ENCODE results near the gene USO1. TPM values are rescaled to one million over a fixed set of nuclear protein-coding genes. Genes with fewer than 3 reads are reported as not detected.
A peak's percentile ranks its signal among the peaks of the same experiment; 100 is the strongest.

Gene USO1
- total RNA-seq, 1 donor from 2014 or later: 114 TPM

- peak; percentile 77 for DNase-seq (ENCODE audit: low spot score)
- peak overlapping the region; percentile 41 for H3K4me2 ChIP-seq
- no peaks in the 10 kb centered on the region for H3K36me3 ChIP-seq
- peak overlapping the region; percentile 30 for H3K4me3 Mint-ChIP-seq
- no peaks in the 10 kb centered on the region for H3K36me3 Mint-ChIP-seq
- H3K9ac ChIP-seq: no peak overlapping the region
- no peaks in the 10 kb centered on the region for H3K9me3 ChIP-seq (ENCODE audit: low read depth)
- TF ChIP-seq, protein P1, sequence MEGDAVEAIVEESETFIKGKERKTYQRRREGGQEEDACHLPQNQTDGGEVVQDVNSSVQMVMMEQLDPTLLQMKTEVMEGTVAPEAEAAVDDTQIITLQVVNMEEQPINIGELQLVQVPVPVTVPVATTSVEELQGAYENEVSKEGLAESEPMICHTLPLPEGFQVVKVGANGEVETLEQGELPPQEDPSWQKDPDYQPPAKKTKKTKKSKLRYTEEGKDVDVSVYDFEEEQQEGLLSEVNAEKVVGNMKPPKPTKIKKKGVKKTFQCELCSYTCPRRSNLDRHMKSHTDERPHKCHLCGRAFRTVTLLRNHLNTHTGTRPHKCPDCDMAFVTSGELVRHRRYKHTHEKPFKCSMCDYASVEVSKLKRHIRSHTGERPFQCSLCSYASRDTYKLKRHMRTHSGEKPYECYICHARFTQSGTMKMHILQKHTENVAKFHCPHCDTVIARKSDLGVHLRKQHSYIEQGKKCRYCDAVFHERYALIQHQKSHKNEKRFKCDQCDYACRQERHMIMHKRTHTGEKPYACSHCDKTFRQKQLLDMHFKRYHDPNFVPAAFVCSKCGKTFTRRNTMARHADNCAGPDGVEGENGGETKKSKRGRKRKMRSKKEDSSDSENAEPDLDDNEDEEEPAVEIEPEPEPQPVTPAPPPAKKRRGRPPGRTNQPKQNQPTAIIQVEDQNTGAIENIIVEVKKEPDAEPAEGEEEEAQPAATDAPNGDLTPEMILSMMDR (IDR thresholded peaks at IDR 0.05): peak; percentile 40
- TF ChIP-seq EZH2 (IDR thresholded peaks at IDR 0.05): no peak
- no peaks in the 10 kb centered on the region for H3K27me3 ChIP-seq
- H3K9me3 Mint-ChIP-seq: no peaks in the 10 kb centered on the region
- H4K20me1 ChIP-seq (ENCODE audit: low read depth): no peaks in the 10 kb centered on the region
- H3F3A ChIP-seq (ENCODE audit: low read depth): peaks cover 21% of the 10 kb centered on the region
- H2AFZ ChIP-seq (replicated peaks): peak overlapping the region; percentile 11
- no peak overlapping the region for H3K4me3 ChIP-seq
- peaks cover 52% of the 10 kb centered on the region for H3K79me2 ChIP-seq (ENCODE audit: low read depth)
- peaks cover 3% of the 10 kb centered on the region for H3K27me3 Mint-ChIP-seq (ENCODE audit: insufficient read depth, low read depth)
- peak overlapping the region; percentile 88 for H3K27ac ChIP-seq
- H3K27ac Mint-ChIP-seq: peak overlapping the region; percentile 90
- peaks cover 13% of the 10 kb centered on the region for H3K4me1 Mint-ChIP-seq
- peaks cover 15% of the 10 kb centered on the region for H3K4me1 ChIP-seq
Observed at GRCh38 chr4:75705198-75705977, 19.0 kb upstream of the USO1 start.

GRCh38 chr4:75708218-75708691 lies 16.1 kb upstream of the USO1 start:
- no peaks in the 10 kb centered on the region for H3K36me3 ChIP-seq
- H4K20me1 ChIP-seq (ENCODE audit: low read depth): no peaks in the 10 kb centered on the region
- H3K27ac ChIP-seq: no peak overlapping the region
- no peak overlapping the region for H3K4me3 ChIP-seq
- H3K4me3 Mint-ChIP-seq: no peak overlapping the region
- H2AFZ ChIP-seq (replicated peaks): no peak overlapping the region
- peaks cover 13% of the 10 kb centered on the region for H3K4me1 Mint-ChIP-seq
- no peak overlapping the region for H3K27ac Mint-ChIP-seq
- H3K9ac ChIP-seq: no peak overlapping the region
- TF ChIP-seq, protein P1 (IDR thresholded peaks at IDR 0.05): peak; percentile 53
- no peak for TF ChIP-seq EZH2phosphoT487 (IDR thresholded peaks at IDR 0.05)
- H3K36me3 Mint-ChIP-seq: no peaks in the 10 kb centered on the region
- H3K4me2 ChIP-seq: no peak overlapping the region
- H3F3A ChIP-seq (ENCODE audit: low read depth): peaks cover 21% of the 10 kb centered on the region
- H3K27me3 Mint-ChIP-seq (ENCODE audit: insufficient read depth, low read depth): peaks cover 3% of the 10 kb centered on the region
- peak; percentile 16 for DNase-seq (ENCODE audit: low spot score)
- no peaks in the 10 kb centered on the region for H3K9me3 Mint-ChIP-seq
- no peaks in the 10 kb centered on the region for H3K27me3 ChIP-seq
- no peaks in the 10 kb centered on the region for H3K9me3 ChIP-seq (ENCODE audit: low read depth)
- peaks cover 15% of the 10 kb centered on the region for H3K4me1 ChIP-seq
- peaks cover 51% of the 10 kb centered on the region for H3K79me2 ChIP-seq (ENCODE audit: low read depth)

- no peak overlapping the region for H2AFZ ChIP-seq (replicated peaks)
- peaks cover 53% of the 10 kb centered on the region for H3K79me2 ChIP-seq (ENCODE audit: low read depth)
- H3K27ac ChIP-seq: no peak overlapping the region
- peaks cover 15% of the 10 kb centered on the region for H3F3A ChIP-seq (ENCODE audit: low read depth)
- Mint-ChIP-seq H3K9me3 (no peaks in the 10 kb centered on the region), H3K4me1 (peaks cover 12% of the 10 kb centered on the region), H3K27me3 (ENCODE audit: insufficient read depth, low read depth) (peaks cover 3% of the 10 kb centered on the region), H3K36me3 (no peaks in the 10 kb centered on the region), H3K27ac (no peak overlapping the region), H3K4me3 (no peak overlapping the region)
- no peak overlapping the region for H3K4me2 ChIP-seq
- no peaks in the 10 kb centered on the region for H3K27me3 ChIP-seq
- H3K4me3 ChIP-seq: no peak overlapping the region
- H3K9ac ChIP-seq: no peak overlapping the region
- TF ChIP-seq, protein P1 (IDR thresholded peaks at IDR 0.05): no peak
- TF ChIP-seq EZH2 (IDR thresholded peaks at IDR 0.05) (no peak), EZH2phosphoT487 (IDR thresholded peaks at IDR 0.05) (no peak)
- DNase-seq (ENCODE audit: low spot score): no peak
- peaks cover 10% of the 10 kb centered on the region for H3K4me1 ChIP-seq
- H3K36me3 ChIP-seq: no peaks in the 10 kb centered on the region
- H3K9me3 ChIP-seq (ENCODE audit: low read depth): no peaks in the 10 kb centered on the region
- H4K20me1 ChIP-seq (ENCODE audit: low read depth): no peaks in the 10 kb centered on the region
Observed at GRCh38 chr4:75710246-75710645, 14.1 kb upstream of the USO1 start.

Measured in neural progenitor cell (in vitro differentiated cells).